ENCODE results near the gene UNC5B.

The UNC5B gene

GRCh38 chr10:71241114-71241829, 28.9 kb downstream of the UNC5B start:
- no peak for DNase-seq

- no peak for DNase-seq
Measured at GRCh38 chr10:71241830-71242621, 29.7 kb downstream of the UNC5B start.

- no peak for DNase-seq
Measured at GRCh38 chr10:71242622-71243009, 30.2 kb downstream of the UNC5B start.

GRCh38 chr10:71243756-71244395, 31.5 kb downstream of the UNC5B start:
- DNase-seq, result no peak

GRCh38 chr10:71244431-71245419, 32.4 kb downstream of the UNC5B start:
- no peak for DNase-seq

GRCh38 chr10:71245420-71246325, 33.3 kb downstream of the UNC5B start:
- DNase-seq, result no peak

- DNase-seq, result no peak
Measured at GRCh38 chr10:71246591-71247413, 34.4 kb downstream of the UNC5B start.

- DNase-seq, result no peak
Measured at GRCh38 chr10:71247414-71247705, 35.0 kb downstream of the UNC5B start.

GRCh38 chr10:71247804-71248203, 35.4 kb downstream of the UNC5B start:
- DNase-seq, result no peak

GRCh38 chr10:71248210-71248609, 35.8 kb downstream of the UNC5B start:
- DNase-seq, result no peak

- DNase-seq, result no peak
Measured at GRCh38 chr10:71249996-71250395, 37.6 kb downstream of the UNC5B start.

GRCh38 chr10:71250405-71250804, 38.0 kb downstream of the UNC5B start:
- no peak for DNase-seq

- no peak for DNase-seq
Measured at GRCh38 chr10:71250842-71251241, 38.5 kb downstream of the UNC5B start.

GRCh38 chr10:71251319-71251718, 38.9 kb downstream of the UNC5B start:
- DNase-seq, result no peak

GRCh38 chr10:71252220-71252619, 39.9 kb downstream of the UNC5B start:
- no peak for DNase-seq

- no peak for DNase-seq
Measured at GRCh38 chr10:71253981-71254818, 41.8 kb downstream of the UNC5B start.

GRCh38 chr10:71254834-71255549, 42.6 kb downstream of the UNC5B start:
- no peak for DNase-seq

- no peak for DNase-seq
Measured at GRCh38 chr10:71255550-71255807, 43.1 kb downstream of the UNC5B start.
